GM21526 (cell line): ENCODE measurements around the gene BCL2L14.
"Not testable (repeated sequence)": the region's sequence is repeated elsewhere in the genome, so short reads cannot be mapped to it uniquely, and the experiment has no call there.

Experiments
- ATAC-seq: cut with Tn5 transposase; IDR thresholded peaks from one replicate; pipeline ENCODE4 v1.9.1; 2021; ENCODE audit warnings: moderate library complexity; ENCODE audit not compliant: unreplicated experiment, low FRiP score

BCL2L14 gene

DNA sequence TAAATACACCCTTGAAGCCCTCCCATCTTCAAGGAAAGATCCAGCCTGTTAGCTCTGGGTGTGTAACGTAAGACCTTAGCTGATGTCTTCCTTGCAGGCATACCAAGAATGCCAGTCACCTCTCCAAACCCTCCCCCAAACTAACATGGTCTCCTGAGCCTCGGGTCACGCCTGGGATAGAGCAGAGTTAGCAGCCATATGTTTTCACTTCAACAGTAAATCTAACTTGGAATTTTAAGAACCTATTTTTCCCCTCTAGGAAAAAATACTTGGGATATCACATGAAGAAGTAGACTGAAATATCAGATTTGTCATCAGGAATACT, 27.9 kb downstream of the BCL2L14 start:
- ATAC-seq, result no peak

DNA sequence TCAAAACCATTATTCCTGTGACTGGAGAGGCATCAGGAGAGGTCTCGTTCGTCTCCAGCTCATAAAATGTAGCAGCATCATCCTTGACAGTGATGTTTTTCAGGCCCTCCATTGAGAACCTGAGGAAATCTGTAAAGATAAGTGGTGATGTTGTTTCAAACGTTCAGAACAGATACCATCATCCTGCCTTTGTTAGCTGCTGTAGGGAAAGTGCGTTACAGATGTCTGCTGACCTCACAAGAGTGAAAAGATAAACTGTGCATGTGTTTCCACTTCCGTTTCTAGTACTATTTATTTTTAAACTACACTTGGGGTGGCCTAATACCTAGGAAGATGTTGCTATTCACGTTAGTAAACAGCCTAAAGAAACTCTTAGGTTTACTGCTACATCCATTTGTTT, 28.4 kb downstream of the BCL2L14 start:
- ATAC-seq, result no peak

DNA sequence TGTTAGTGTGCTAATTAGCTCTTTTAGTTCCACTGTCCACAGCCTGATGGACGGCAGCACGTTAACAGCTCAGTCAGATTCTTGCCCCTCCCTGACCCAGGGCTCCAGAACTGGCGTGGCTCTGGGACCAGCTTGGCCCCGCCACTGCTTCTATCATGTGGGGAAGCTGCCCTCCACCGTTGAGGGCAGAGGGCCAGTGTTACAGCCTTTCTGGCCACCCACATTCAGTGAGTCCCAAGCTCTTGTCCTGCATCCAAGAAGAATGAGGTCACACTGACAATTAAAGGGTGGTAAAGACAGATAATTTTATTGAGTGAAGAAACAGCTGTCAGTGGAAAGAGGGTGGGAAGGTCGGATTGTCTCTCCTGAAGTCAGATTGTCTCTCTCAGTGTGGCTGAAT, 36.9 kb downstream of the BCL2L14 start:
- no peak for ATAC-seq

DNA sequence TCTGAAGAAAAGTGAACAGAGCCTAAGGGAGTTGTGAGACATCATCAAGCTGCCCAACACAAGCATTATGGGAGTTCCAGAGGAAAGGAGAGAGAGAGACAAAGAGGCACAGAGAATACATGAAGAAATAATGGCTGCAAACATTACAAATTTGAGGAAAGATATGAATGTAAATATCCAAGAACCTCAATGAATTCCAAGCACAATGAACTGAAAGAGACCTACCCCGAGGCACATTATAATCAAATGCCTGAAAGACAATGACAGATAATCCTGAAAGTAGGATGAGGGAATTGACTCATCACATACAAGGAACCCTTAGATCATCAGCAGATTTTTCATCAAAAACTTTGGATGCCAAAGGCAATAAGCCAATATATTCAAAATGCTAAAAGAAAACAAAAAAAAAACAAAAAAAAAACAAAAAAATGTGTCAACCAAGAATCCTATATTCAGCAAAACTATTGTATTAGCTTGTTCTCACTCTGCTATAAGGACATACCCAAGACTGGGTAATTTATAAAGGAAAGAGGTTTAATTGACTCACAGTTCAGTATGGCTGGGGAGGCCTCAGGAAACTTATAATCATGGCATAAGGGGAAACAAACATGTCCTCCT, 37.8 kb downstream of the BCL2L14 start:
- no peak for ATAC-seq

DNA sequence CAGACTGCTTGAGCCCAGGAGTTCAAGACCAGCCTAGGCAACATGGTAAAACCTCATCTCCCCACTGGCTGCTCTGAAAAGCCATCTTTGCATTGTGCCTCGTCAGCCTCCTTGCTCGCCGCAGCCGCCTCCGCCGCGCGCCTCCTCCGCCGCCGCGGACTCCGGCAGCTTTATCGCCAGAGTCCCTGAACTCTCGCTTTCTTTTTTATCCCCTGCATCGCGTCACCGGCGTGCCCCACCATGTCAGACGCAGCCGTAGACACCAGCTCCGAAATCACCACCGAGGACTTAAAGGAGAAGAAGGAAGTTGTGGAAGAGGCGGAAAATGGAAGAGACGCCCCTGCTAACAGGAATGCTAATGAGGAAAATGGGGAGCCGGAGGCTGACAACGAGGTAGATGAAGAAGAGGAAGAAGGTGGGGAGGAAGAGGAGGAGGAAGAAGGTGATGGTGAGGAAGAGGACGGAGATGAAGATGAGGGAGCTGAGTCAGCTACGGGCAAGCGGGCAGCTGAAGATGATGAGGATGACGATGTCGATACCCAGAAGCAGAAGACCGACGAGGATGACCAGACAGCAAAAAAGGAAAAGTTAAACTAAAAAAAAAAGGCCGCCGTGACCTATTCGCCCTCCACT, 40.3 kb downstream of the BCL2L14 start:
- ATAC-seq, result not testable (repeated sequence)

DNA sequence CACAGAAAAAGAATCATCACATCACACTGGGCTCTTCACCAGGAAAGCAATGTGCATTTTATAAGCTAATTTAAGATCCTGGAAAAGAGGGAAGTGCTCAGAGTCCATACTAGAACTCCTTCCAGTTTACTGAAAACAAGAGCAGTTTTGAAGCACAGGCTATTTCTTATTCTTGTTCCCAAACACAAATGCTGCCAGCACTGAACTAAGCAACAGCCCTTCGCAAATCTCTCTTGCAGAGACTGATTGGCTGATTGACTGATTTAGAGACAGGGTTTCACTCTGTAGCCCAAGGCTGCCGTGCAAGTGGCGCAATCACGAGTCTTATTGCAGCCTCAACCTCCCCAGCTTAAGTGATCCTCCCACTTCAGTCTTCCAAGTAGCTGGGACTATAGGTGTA, 44.8 kb downstream of the BCL2L14 start:
- ATAC-seq, result no peak

DNA sequence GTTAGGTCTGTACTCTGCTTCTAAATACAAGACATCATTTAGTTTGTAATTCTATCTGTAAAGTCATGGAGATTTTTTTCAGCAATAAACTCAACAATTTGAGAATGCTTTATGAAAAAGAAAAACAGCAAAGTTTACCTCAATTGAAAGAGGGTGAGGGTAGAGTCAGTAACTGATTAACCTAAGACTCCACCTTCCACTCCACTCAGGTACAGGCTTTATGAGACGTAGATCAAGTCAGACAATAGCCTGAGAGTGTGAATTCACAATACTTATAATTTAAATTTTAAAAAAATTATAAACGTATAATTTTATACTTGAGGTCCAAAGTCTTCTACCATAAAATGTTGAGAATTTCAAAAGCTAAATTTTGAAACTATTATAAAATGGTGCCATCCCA, 45.9 kb downstream of the BCL2L14 start:
- no peak for ATAC-seq

DNA sequence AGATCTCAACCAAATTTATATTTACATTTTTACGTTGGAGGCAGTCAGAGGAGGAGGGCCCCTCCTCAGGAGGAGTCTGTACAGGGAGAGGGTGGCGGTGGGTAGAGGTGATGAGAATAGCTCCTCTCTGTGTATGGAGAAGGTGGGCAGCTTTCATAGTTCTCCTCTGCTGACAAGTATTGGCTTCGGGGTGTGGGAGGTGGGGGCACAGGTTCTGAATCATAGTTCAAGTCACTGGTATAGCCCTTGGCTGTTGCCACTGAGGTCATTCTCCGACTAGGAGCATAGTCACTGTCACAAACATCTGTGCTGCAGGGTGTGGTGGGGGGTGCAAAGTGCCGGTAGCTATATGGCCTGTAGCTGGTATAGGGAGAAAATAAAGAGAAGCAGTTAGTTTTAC, 50.3 kb downstream of the BCL2L14 start:
- no peak for ATAC-seq

DNA sequence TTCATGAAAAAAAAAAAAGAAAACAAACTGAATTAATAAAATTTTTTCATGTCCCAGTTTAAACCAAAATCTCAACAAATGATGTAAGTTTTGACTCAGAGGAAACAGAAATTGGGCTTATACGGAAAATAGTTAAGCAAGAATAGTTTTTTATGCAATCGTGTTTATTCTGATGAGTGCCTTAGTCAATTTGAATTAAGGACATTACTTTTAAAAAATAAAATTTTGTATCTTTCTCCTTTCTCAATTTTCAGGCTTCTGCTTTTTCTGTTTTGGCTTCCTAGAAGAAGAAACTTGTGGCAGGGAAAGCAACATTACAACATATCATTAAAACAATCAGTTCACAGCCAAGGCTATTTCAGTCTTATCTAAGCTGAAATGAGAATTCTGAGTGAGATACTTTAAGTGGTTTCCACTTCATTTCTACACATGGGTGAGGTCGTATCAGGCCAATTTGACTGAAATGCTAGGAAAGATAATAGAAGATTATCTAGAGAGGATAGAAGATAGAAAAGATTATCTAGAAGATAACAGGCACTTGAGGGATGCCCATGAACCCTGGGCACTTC, 52.4 kb downstream of the BCL2L14 start:
- ATAC-seq, result no peak

DNA sequence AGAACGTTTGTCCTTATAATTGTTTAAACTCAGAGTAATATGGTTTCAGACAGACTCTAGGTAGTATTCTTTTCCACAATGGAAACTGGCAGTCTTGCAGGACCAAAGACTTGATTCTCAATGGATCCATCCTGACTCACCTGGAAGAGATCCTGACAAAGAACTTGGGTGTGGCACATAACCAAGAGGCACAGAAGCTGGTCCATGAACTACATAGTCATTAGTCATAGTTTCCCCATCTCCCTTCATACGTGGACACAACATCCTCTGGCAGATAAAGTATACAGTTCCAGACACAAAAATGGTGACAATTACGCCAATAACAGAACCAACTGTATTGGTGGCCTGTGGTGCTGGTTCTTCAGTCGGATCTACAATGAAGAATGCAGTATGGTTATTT, 55.8 kb downstream of the BCL2L14 start:
- ATAC-seq, result no peak

DNA sequence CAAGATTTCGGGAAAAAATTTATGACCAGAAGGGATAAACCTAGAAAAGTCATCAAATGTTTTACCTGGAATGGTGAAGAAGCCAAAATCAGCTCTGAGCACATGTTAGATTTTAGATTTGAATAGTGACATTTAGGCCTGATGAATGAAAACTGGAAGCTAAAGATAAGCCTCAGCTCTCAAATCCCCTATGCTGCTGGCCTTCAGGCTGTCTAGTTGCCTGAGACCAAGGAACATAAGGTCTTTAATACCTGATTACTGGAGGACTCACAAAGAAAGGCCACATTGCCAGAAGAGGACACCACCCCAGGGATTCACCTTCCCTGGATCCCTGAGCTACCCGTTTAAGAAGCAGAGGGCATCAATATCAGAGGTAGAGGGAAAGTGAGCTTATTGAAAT, 56.6 kb downstream of the BCL2L14 start:
- no peak for ATAC-seq

DNA sequence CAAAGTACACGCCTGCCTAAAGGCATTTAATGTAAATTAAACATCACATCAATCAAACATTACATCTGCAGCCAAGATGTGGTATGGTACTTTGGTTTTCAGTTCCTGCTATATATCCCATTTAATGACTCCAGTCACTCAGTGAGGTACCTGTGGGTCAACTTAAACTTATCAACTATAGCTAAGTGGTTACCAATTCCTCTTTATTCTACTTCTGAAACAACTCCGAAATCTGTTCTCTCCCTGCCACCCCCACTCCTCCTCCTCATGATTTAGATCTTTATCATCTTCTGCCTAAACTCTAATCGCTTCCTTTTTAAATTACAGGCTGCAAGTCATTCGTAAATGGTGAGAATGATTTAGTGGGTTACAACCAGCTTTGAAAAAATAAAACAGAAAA, 57.9 kb downstream of the BCL2L14 start:
- ATAC-seq, result no peak

DNA sequence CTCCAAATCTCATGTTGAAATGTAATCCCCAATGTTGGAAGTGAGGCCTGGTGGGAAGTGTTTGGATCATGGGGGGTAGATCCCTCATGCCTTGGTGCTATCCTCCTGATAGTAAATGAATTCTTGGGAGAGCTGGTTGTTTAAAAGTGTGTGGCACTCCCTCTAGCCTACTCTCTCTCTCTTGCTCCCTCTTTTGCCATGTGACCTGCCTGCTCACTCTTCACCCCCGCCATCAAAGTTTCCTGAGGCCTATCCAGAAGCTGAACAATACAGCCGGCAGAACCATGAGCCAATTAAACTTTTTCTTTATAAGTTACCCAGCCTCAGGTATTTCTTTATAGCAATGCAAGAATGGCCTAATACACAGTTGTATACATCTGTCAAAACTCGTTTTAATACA, 62.5 kb downstream of the BCL2L14 start:
- no peak for ATAC-seq

DNA sequence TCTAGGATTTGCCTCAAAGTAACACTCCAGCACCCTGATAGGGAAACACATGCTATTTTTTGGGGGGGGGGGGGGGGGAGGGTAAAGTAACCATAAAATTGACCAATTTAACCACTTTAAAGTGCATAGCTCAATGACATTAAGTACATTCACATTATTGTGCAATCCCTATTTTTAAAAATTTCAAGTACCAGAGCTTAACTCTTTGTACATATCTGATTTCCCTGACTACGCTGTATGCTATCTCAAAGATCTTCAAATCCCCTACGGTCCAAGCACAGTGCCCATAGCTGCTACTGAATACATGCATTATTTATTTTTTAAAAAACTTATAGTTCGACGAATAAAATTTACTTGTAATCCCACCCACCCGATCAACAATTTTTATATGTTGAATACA, 63.0 kb downstream of the BCL2L14 start:
- no peak for ATAC-seq

DNA sequence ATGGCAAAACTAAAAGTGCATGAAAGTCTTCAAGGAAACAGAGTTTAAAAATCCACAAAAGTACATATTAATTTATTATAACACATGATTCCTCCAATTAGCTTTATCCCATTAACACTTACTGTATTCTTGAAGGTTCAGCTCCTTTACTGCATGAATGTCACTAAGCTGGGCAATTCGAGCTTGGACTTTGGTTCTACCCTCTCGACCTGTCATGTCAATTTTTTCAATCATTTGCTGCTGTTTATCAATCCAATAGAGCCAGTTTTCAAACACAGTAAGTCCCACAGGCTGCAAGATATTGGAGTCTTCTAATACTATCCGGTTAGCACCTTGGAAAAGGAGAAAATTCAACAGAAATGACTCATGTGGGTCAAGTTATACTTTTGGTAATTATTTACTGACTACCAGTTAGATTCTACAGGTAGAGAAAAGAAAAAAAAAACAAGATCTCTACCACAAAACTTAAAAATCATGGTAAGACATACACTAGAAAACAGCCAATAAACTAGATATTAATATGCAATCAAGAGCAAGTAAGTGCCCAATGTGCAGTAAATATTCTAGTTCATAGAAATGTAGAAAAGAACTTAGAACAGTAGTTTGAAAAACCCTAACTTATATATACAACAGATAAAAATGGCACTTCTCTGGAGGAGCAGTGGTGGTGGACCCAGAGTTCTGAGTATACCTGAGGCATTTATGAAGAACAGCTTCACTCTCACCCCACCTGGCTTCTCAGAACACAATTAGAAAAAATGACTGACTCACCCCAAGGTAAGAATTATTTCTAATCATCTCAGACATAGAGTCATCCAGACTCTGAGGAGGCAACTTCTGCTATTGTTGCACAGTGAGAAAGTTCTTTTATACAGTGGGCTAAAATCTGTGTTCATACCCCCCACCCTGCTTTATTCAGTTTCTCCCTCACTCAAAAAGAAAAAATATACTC, 67.7 kb downstream of the BCL2L14 start:
- ATAC-seq, result no peak

DNA sequence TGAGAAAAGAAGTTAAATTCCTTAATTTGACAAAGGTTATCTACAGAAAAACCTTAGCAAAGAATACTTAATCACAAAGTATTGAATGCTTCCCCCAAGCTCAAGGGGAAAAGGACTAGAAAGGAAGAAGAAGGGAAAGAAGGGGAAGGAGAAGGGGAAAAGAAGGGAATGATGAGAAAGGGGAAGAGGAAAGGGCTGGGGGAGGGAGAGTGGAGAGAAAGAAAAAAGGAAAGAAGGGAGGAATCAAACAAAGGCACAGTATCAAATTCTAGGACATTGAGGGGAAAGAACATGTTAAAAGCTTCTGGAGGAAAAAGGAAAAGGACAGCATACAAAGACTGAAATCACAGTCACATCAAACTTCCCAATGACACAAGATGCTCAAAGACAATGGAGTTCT, 70.3 kb downstream of the BCL2L14 start:
- no peak for ATAC-seq

DNA sequence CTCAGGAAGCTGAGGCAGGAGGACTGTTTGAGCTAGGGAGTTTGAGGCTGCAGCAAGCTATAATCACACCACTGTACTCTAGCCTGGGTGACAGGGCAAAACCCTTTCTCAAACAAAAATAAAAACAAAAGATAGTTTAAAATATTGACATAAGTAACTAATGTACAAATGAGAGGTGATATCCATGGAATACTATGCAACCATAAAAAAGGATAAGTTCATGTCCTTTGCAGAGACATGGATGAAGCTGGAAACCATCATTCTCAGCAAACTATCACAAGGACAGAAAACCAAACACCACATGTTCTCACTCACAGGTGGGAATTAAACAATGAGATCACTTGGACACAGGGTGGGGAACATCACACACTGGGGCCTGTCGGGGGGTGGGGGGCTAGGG, 73.8 kb downstream of the BCL2L14 start:
- ATAC-seq, result not testable (repeated sequence)

DNA sequence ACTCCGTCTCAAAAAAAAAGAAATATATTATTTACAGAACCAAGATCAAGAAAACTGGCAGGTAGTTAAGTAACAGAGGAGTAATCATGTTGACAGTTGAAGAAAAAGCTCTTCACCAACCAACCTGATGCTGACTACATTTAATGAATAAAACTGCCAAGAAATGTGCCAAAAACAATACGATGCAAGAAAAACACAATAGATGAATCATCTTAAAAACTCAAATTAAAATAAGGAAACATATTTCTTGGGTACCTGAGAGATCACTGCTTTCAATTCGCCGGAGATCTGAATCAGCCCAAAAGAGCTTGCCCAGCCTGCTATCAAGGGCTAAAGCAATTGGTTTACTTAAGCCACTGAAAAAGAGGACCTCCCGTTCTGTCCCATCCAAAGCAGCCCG, 76.4 kb downstream of the BCL2L14 start:
- no peak for ATAC-seq
